PC-3 (cell line): ENCODE data around the gene ZDHHC5. TPM values are rescaled to one million over a fixed set of nuclear protein-coding genes. Genes with fewer than 3 reads are reported as not detected.

ENCODE experiments used
- ATAC-seq: fragments of 200-7000 bp; cut with Tn5 transposase; 2 replicates; pipeline ENCODE4 v1.9.1; 2020; ENCODE audit warnings: mild to moderate bottlenecking, moderate library complexity
- BruUV-seq: library from RNA; stranded (reverse); fragments of 400-500 nt; replicated peaks from 2 replicates; lab custom pipeline; 2021; lab: Mats Ljungman, UMichigan
- CTCF ChIA-PET: fragments of 300-600 bp; sonication (Branson Sonifier 250); formaldehyde crosslinking; loops from one replicate; lab custom pipeline; 2022; ENCODE audit warnings: antibody characterized with exemption; lab: Charles Lee
- POLR2A ChIA-PET: fragments of 300-600 bp; sonication (Branson Sonifier 250); formaldehyde crosslinking; loops from one replicate; lab custom pipeline; 2022; ENCODE audit warnings: antibody characterized with exemption; ENCODE audit not compliant: unreplicated experiment; lab: Charles Lee
- DNase-seq: peaks from one replicate; pipeline ENCODE4 v3.0.0-alpha.2; 2015
- H2AFZ ChIP-seq: fragments of 300-600 bp; sonication (generic); 2 replicates; pipeline ENCODE4 v1.6.0; 2016; ENCODE audit warnings: antibody characterized with exemption, low read length
- H3F3A ChIP-seq: fragments of 300-600 bp; sonication (generic); one replicate; pipeline ENCODE4 v1.6.0; 2017; ENCODE audit warnings: antibody characterized with exemption, low read length, control low read depth, mild to moderate bottlenecking; ENCODE audit not compliant: unreplicated experiment
- H3K27ac ChIP-seq: fragments of 300-600 bp; sonication (generic); 2 replicates; pipeline ENCODE4 v1.5.1; 2016; ENCODE audit warnings: mild to moderate bottlenecking, low read length
- H3K27me3 ChIP-seq: fragments of 300-600 bp; sonication (generic); 2 replicates; pipeline ENCODE4 v1.6.1; 2016; ENCODE audit warnings: low read length, mixed read lengths
- H3K36me3 ChIP-seq: fragments of 300-600 bp; sonication (generic); 2 replicates; pipeline ENCODE4 v1.6.1; 2016; ENCODE audit warnings: low read depth, mixed run types, low read length, mixed read lengths
- H3K4me1 ChIP-seq: fragments of 300-600 bp; sonication (generic); 2 replicates; pipeline ENCODE4 v1.5.1; 2016; ENCODE audit warnings: low read length; ENCODE audit not compliant: insufficient read depth
- H3K4me2 ChIP-seq: fragments of 300-600 bp; sonication (generic); 2 replicates; pipeline ENCODE4 v1.6.0; 2016; ENCODE audit warnings: low read length
- H3K4me3 ChIP-seq: fragments of 300-600 bp; sonication (generic); 2 replicates; pipeline ENCODE4 v1.5.1; 2016; ENCODE audit warnings: mild to moderate bottlenecking, low read length, mixed read lengths
- H3K79me2 ChIP-seq: fragments of 300-600 bp; sonication (generic); 2 replicates; pipeline ENCODE4 v1.6.1; 2017; ENCODE audit warnings: low read length, mixed read lengths
- H3K9ac ChIP-seq: fragments of 300-600 bp; sonication (generic); 2 replicates; pipeline ENCODE4 v1.6.0; 2016; ENCODE audit warnings: mild to moderate bottlenecking, low read length
- H3K9me2 ChIP-seq: fragments of 300-600 bp; sonication (generic); replicated peaks from 2 replicates; pipeline ENCODE4 v1.6.1; 2016; ENCODE audit warnings: mixed run types, low read length, mixed read lengths
- H3K9me3 ChIP-seq: fragments of 300-600 bp; sonication (generic); 2 replicates; pipeline ENCODE4 v1.6.1; 2016; ENCODE audit warnings: low read length, mixed read lengths
- H4K20me1 ChIP-seq: fragments of 300-600 bp; sonication (generic); 2 replicates; pipeline ENCODE4 v1.6.1; 2016; ENCODE audit warnings: low read length, mixed read lengths
- EZH2 ChIP-seq: fragments of 300-600 bp; sonication (generic); IDR thresholded peaks from one replicate; pipeline ENCODE4 v1.6.1; 2017; ENCODE audit warnings: antibody characterized with exemption, mild to moderate bottlenecking, low read length; ENCODE audit not compliant: unreplicated experiment
- EZH2phosphoT487 ChIP-seq: fragments of 300-600 bp; sonication (generic); IDR thresholded peaks from 2 replicates; pipeline ENCODE4 v1.6.1; 2018; ENCODE audit warnings: mild to moderate bottlenecking, antibody characterized with exemption, low read length, borderline replicate concordance
- intact Hi-C: fragments of 100-400 bp; cut with micrococcal nuclease; formaldehyde crosslinking; loops from 2 replicates; pipeline ENCODE4 v1.9.0; 2023
- total RNA-seq: library from RNA; depleted of rRNA; stranded (reverse); fragments of >200 nt; gene quantifications from 2 replicates; pipeline ENCODE4 v1.2.3, GENCODE V29; 2014
- TF ChIP-seq, protein P1 (sequence below): fragments of 300-600 bp; sonication (generic); conservative IDR thresholded peaks from 2 replicates; pipeline ENCODE4 v1.5.1; 2017; ENCODE audit warnings: antibody characterized with exemption, low read depth, mild to moderate bottlenecking, low read length

Gene ZDHHC5
- total RNA-seq, 1 experiment from 2014 or later, result 86.7 TPM

DNA sequence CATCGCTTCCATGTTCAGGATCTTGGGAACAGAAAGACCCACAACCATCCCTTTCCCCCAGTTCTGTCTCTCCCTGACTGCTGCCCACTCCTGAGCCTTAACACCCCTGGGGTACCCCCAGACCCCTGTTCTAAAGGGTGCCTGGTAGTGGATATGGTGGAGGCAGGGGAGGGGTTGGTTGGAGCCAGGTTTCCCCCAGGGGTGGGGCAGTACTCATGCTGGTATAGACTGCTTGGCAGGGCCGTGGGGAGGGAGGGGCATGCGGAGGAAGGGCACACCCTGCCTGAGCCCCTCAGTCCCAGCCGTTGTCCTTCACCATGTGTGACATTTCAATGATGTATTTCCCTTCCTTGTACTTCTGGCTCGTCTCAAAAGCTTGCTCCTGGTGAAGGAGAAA lies 22.2 kb upstream of the ZDHHC5 start:
- Histone ChIP-seq H3K27me3 (peaks cover 29% of the 10 kb centered on the region), H3K4me3 (no peak overlapping the region), H3K4me2 (no peak overlapping the region), H3K9me3 (no peaks in the 10 kb centered on the region), H2AFZ (no peak overlapping the region), H3K9ac (no peak overlapping the region), H3K27ac (no peak overlapping the region), H3F3A (no peaks in the 10 kb centered on the region), H3K36me3 (no peaks in the 10 kb centered on the region), H3K79me2 (peaks cover 2% of the 10 kb centered on the region; the same call in 1 of the 2 replicates), H3K9me2 (no peaks in the 10 kb centered on the region), H4K20me1 (no peaks in the 10 kb centered on the region), H3K4me1 (peaks cover 17% of the 10 kb centered on the region)
- ATAC-seq (no peak), DNase-seq (no peak)
- CTCF ChIA-PET, result no interaction called here
- TF ChIP-seq EZH2phosphoT487, result no peak
- no TSS peak for BruUV-seq
- intact Hi-C loops, result loop anchor here (2.0 kb wide), 1 partner anchor 189 kb away; no protein-coding TSS in a partner anchor
- POLR2A ChIA-PET, result no interaction called here

DNA sequence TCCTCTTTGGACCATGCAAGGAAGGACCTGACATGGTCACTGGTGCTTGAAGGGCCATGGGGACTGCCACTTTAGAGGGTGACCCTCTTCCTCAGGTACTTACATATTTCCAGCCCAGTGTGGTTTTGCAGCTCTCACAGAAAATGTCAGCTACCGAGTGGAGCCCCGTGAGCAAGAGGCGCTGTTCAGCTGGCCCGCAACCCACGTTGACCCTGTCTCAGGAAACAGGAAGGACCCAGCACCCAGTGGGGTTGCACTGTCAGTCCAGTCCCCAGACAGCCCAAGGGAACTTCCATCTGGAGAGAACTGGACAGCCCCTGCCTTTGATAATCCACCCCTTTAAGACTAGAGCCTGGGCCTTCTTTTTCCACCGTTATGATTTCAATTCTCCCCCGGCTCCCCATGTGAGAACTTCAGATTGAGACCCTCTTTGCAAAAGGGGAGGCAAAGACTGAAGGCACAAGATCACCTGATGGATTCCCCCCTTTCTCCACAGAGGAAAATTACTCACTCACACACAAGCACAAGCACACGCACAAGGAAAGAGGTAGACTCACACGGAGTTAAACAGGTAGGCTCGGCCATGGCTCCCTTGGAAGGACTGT lies 21.6 kb upstream of the ZDHHC5 start:
- POLR2A ChIA-PET, result no interaction called here
- Histone ChIP-seq H3F3A (no peaks in the 10 kb centered on the region), H3K79me2 (no peaks in the 10 kb centered on the region), H3K27me3 (peaks cover 29% of the 10 kb centered on the region), H2AFZ (no peak overlapping the region), H3K9ac (no peak overlapping the region), H3K9me2 (no peaks in the 10 kb centered on the region), H3K4me3 (no peak overlapping the region), H3K9me3 (no peaks in the 10 kb centered on the region), H3K27ac (no peak overlapping the region), H3K4me1 (peaks cover 17% of the 10 kb centered on the region), H3K4me2 (no peak overlapping the region), H4K20me1 (no peaks in the 10 kb centered on the region), H3K36me3 (no peaks in the 10 kb centered on the region)
- CTCF ChIA-PET, result no interaction called here
- TF ChIP-seq, protein P1, sequence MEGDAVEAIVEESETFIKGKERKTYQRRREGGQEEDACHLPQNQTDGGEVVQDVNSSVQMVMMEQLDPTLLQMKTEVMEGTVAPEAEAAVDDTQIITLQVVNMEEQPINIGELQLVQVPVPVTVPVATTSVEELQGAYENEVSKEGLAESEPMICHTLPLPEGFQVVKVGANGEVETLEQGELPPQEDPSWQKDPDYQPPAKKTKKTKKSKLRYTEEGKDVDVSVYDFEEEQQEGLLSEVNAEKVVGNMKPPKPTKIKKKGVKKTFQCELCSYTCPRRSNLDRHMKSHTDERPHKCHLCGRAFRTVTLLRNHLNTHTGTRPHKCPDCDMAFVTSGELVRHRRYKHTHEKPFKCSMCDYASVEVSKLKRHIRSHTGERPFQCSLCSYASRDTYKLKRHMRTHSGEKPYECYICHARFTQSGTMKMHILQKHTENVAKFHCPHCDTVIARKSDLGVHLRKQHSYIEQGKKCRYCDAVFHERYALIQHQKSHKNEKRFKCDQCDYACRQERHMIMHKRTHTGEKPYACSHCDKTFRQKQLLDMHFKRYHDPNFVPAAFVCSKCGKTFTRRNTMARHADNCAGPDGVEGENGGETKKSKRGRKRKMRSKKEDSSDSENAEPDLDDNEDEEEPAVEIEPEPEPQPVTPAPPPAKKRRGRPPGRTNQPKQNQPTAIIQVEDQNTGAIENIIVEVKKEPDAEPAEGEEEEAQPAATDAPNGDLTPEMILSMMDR, result no peak
- TF ChIP-seq EZH2phosphoT487 (no peak), EZH2 (no peak)
- BruUV-seq, result no TSS peak
- ATAC-seq (no peak), DNase-seq (no peak)
- intact Hi-C loops, result no loop called here

DNA sequence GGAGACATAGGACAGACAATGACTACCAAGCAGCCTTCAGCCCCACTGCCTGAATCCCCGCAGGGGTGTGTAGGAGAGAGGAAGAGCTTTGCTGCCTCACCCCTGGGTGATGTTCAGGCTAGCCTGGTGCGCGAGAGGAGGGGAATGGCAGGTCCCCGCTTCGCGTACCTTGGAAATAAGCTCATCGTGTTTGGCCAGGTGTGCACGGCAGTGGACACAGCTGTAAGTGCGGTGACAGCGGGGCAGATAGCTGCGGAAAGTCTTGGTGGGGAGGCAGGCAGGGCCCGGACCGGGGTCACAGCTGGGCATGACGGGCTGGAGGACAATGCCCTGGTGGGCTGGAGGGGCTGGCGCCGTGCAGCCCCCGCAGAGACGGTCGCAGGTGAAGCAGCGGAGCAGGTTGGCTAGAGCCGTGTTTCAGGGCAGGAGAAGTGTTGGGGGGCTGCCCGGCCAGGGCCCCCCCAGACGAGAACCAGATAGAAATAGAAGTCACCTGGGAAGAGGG lies 21.1 kb upstream of the ZDHHC5 start:
- ChIA-PET POLR2A (no interaction called here), CTCF (no interaction called here)
- H3K79me2 ChIP-seq, result no peaks in the 10 kb centered on the region
- no peak overlapping the region for H3K27ac ChIP-seq
- no peak for ATAC-seq
- H3K27me3 ChIP-seq, result peaks cover 29% of the 10 kb centered on the region
- BruUV-seq, result no TSS peak
- H3K9me3 ChIP-seq, result no peaks in the 10 kb centered on the region
- no peak overlapping the region for H3K9ac ChIP-seq
- no peak overlapping the region for H3K4me2 ChIP-seq
- H2AFZ ChIP-seq, result no peak overlapping the region
- H3F3A ChIP-seq, result no peaks in the 10 kb centered on the region
- intact Hi-C loops, result no loop called here
- no peaks in the 10 kb centered on the region for H3K9me2 ChIP-seq
- no peaks in the 10 kb centered on the region for H4K20me1 ChIP-seq
- no peak for TF ChIP-seq EZH2
- TF ChIP-seq, protein P1, result no peak
- no peak for TF ChIP-seq EZH2phosphoT487
- no peaks in the 10 kb centered on the region for H3K36me3 ChIP-seq
- DNase-seq, result no peak
- H3K4me1 ChIP-seq, result peaks cover 17% of the 10 kb centered on the region
- no peak overlapping the region for H3K4me3 ChIP-seq
